Suprapubic skin (tissue), 3 donors: ENCODE data around the gene C14orf180.

Experiments used
- POLR2AphosphoS5 ChIP-seq, 3 donors: sonication (generic); formaldehyde crosslinking; IDR thresholded peaks; one replicate each; pipeline ENCODE4 v1.6.1; 2017; ENCODE audit warnings: antibody characterized with exemption in 3 of 3
- TF ChIP-seq, protein P1 (sequence below), 2 donors: fragments of 200-600 bp in 1 of 2; fragments of 450-650 bp in 1 of 2; sonication (generic) in 1 of 2; IDR thresholded peaks; one replicate each; pipeline ENCODE4 v1.5.1; 2016 to 2019; ENCODE audit warnings: antibody characterized with exemption in 2 of 2, mild to moderate bottlenecking in 1 of 2, moderate library complexity in 1 of 2

DNA sequence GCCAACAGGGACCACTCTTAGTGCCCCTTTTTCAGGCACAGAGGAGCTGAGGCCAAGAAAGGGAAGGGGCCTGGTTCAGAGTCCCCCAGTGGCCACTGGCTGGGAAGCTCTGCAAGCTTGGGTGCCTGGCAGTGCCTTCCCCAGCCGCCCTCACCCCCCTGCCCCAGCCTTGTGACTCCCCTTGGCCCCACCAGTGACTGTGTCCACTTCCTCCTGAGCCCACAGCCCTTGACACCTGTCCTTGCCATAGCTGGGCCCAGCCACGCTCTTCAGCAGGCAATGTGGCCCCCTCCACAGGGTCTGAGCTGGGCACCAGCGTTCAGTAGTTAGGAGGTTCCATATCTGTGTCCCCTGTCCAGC lies 19.0 kb upstream of the C14orf180 start:
- no peak for TF ChIP-seq POLR2AphosphoS5 (IDR thresholded peaks at IDR 0.05)
- TF ChIP-seq, protein P1, sequence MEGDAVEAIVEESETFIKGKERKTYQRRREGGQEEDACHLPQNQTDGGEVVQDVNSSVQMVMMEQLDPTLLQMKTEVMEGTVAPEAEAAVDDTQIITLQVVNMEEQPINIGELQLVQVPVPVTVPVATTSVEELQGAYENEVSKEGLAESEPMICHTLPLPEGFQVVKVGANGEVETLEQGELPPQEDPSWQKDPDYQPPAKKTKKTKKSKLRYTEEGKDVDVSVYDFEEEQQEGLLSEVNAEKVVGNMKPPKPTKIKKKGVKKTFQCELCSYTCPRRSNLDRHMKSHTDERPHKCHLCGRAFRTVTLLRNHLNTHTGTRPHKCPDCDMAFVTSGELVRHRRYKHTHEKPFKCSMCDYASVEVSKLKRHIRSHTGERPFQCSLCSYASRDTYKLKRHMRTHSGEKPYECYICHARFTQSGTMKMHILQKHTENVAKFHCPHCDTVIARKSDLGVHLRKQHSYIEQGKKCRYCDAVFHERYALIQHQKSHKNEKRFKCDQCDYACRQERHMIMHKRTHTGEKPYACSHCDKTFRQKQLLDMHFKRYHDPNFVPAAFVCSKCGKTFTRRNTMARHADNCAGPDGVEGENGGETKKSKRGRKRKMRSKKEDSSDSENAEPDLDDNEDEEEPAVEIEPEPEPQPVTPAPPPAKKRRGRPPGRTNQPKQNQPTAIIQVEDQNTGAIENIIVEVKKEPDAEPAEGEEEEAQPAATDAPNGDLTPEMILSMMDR (IDR thresholded peaks at IDR 0.05) = no peak
